Liver (tissue), 9 donors: ENCODE data around the gene PAX9. TPM values are rescaled to one million over a fixed set of nuclear protein-coding genes. Genes with fewer than 3 reads are reported as not detected.

Source experiments
- DNase-seq: peaks from one replicate; pipeline ENCODE4 v3.0.0-alpha.2; 2017; ENCODE audit warnings: low spot score
- H3K27ac ChIP-seq, 2 donors: one replicate each; pipeline ENCODE4 v1.7.0; 2013; ENCODE audit warnings: inconsistent platforms in 2 of 2, low read length in 2 of 2, control low read depth in 1 of 2, low read depth in 1 of 2, mild to moderate bottlenecking in 1 of 2
- H3K27me3 ChIP-seq, 4 donors: one replicate each; pipeline versions ENCODE4 v1.6.1 to v1.7.0; 2013; ENCODE audit warnings: low read length in 3 of 4, inconsistent platforms in 1 of 4, mild to moderate bottlenecking in 1 of 4, moderate library complexity in 1 of 4; ENCODE audit not compliant: control insufficient read depth in 4 of 4, insufficient read depth in 4 of 4
- H3K36me3 ChIP-seq, 4 donors: one replicate each; pipeline versions ENCODE4 v1.6.1 to v1.7.0; 2013; ENCODE audit warnings: low read length in 3 of 4, mild to moderate bottlenecking in 3 of 4, low read depth in 1 of 4, moderate library complexity in 1 of 4; ENCODE audit not compliant: control insufficient read depth in 4 of 4, insufficient read depth in 3 of 4
- H3K4me1 ChIP-seq, 4 donors: one replicate each; pipeline versions ENCODE4 v1.6.1 to v1.7.0; 2013; ENCODE audit warnings: low read length in 3 of 4, mild to moderate bottlenecking in 3 of 4, moderate library complexity in 1 of 4; ENCODE audit not compliant: control insufficient read depth in 4 of 4, insufficient read depth in 4 of 4
- H3K4me3 ChIP-seq, 3 donors: one replicate each; pipeline versions ENCODE4 v1.6.1 to v1.7.0; 2013; ENCODE audit warnings: low read length in 3 of 3, control low read depth in 1 of 3, low read depth in 1 of 3, mild to moderate bottlenecking in 1 of 3
- H3K9ac ChIP-seq, 2 donors: one replicate each; pipeline ENCODE4 v1.7.0; 2013; ENCODE audit warnings: low read length in 2 of 2, mild to moderate bottlenecking in 2 of 2, moderate library complexity in 2 of 2, control low read depth in 1 of 2, low read depth in 1 of 2
- H3K9me3 ChIP-seq, 4 donors: one replicate each; pipeline versions ENCODE4 v1.6.1 to v1.7.0; 2013; ENCODE audit warnings: low read length in 3 of 4; ENCODE audit not compliant: control insufficient read depth in 4 of 4
- ATF3 ChIP-seq: IDR thresholded peaks from 2 replicates; pipeline ENCODE4 v1.6.1; 2016; ENCODE audit warnings: antibody characterized with exemption
- CTCF ChIP-seq: fragments of 150-350 bp; IDR thresholded peaks from 2 replicates; pipeline ENCODE4 v1.5.1; 2017; ENCODE audit warnings: improper control_type of control experiment, low read depth, low read length; ENCODE audit not compliant: missing input control
- FOXA1 ChIP-seq: IDR thresholded peaks from 2 replicates; pipeline ENCODE4 v1.6.1; 2016; ENCODE audit warnings: antibody characterized with exemption
- FOXA2 ChIP-seq: IDR thresholded peaks from 2 replicates; pipeline ENCODE4 v1.6.1; 2016; ENCODE audit warnings: antibody characterized with exemption
- GABPA ChIP-seq, 2 donors: IDR thresholded peaks in 1 of 2; conservative IDR thresholded peaks in 1 of 2; 2 replicates each; pipeline ENCODE4 v1.6.1; 2016; ENCODE audit warnings: antibody characterized with exemption in 2 of 2, mild to moderate bottlenecking in 1 of 2, moderate library complexity in 1 of 2
- HNF4A ChIP-seq, 2 donors: conservative IDR thresholded peaks; 2 replicates each; pipeline ENCODE4 v1.6.1; 2016; ENCODE audit warnings: antibody characterized with exemption in 2 of 2, mild to moderate bottlenecking in 2 of 2
- HNF4G ChIP-seq: IDR thresholded peaks from 2 replicates; pipeline ENCODE4 v1.6.1; 2016; ENCODE audit warnings: antibody characterized with exemption
- JUND ChIP-seq, 2 donors: IDR thresholded peaks; 2 replicates each; pipeline ENCODE4 v1.6.1; 2016; ENCODE audit warnings: antibody characterized with exemption in 2 of 2
- MAX ChIP-seq: IDR thresholded peaks from 2 replicates; pipeline ENCODE4 v1.6.1; 2016; ENCODE audit warnings: antibody characterized with exemption
- NR2F2 ChIP-seq: IDR thresholded peaks from 2 replicates; pipeline ENCODE4 v1.6.1; 2016; ENCODE audit warnings: antibody characterized with exemption
- RAD21 ChIP-seq, 2 donors: IDR thresholded peaks; 2 replicates each; pipeline ENCODE4 v1.6.1; 2016; ENCODE audit warnings: antibody characterized with exemption in 2 of 2, mild to moderate bottlenecking in 2 of 2
- REST ChIP-seq: IDR thresholded peaks from 2 replicates; pipeline ENCODE4 v1.6.1; 2016; ENCODE audit warnings: antibody characterized with exemption, mild to moderate bottlenecking
- RXRA ChIP-seq, 2 donors: IDR thresholded peaks; 2 replicates each; pipeline ENCODE4 v1.6.1; 2017 to 2018; ENCODE audit warnings: antibody characterized with exemption in 2 of 2, mild to moderate bottlenecking in 1 of 2
- TAF1 ChIP-seq: conservative IDR thresholded peaks from 2 replicates; pipeline ENCODE4 v1.6.1; 2016; ENCODE audit warnings: antibody characterized with exemption, mild to moderate bottlenecking
- YY1 ChIP-seq: IDR thresholded peaks from 2 replicates; pipeline ENCODE4 v1.6.1; 2016; ENCODE audit warnings: antibody characterized with exemption, mild to moderate bottlenecking
- ZBTB33 ChIP-seq: IDR thresholded peaks from 2 replicates; pipeline ENCODE4 v1.6.1; 2016; ENCODE audit warnings: antibody characterized with exemption
- WGBS: extraction: QIAGEN DNeasy Blood & Tissue Kit; methylation state at CpG from one replicate; pipeline ENCODE4 v1.1.7; 2013; 5-methylcytosine and 5-hydroxymethylcytosine counted together
- polyA plus RNA-seq, 2 donors: library from polyadenylated mRNA; stranded (reverse) in 1 of 2; unstranded in 1 of 2; fragments of 200-250 nt in 1 of 2; fragments of >200 nt in 1 of 2; fragmentation: Nextera tagmentation in 1 of 2; extraction: Ambion mirVana in 1 of 2; gene quantifications; one replicate each; pipeline versions ENCODE4 v1.2.1 to v1.2.3, GENCODE V29; 2013 to 2015
- total RNA-seq, 2 donors: library from RNA; depleted of rRNA; stranded (reverse); fragments of >200 nt; gene quantifications; one replicate each; pipeline ENCODE4 v1.2.3, GENCODE V29; 2014
- donor health status: healthy.
- donor health status: healthy.
- donor health status: healthy.
- donor health status: healthy.
- donor health status: healthy.

PAX9 gene
- total and polyA plus RNA-seq, 4 donors = 0.03 TPM; not detected in 3

GRCh38 chr14:36717363-36717762 lies 55.7 kb downstream of the PAX9 start:
- WGBS = 41% methylated on average over 5 of the region's 5 CpGs
- DNase-seq = no peak
- H3K27ac ChIP-seq = no peak overlapping the region

More at GRCh38 chr14:36717363-36717762, 55.7 kb downstream of the PAX9 start:
- Histone ChIP-seq H3K9ac (no peak overlapping the region), H3K36me3 (no peaks in the 10 kb centered on the region), H3K4me3 (no peak overlapping the region), H3K9me3 (peaks cover 0 to 3% (median 0%) of the 10 kb centered on the region in 4 donors), H3K27me3 (no peaks in the 10 kb centered on the region), H3K4me1 (no peaks in the 10 kb centered on the region)
- TF ChIP-seq MAX (no peak), RXRA (IDR thresholded peaks at IDR 0.05) (no peak), GABPA (IDR thresholded peaks at IDR 0.05 in 1 of 2, conservative IDR thresholded peaks at IDR 0.05 in 1 of 2) (no peak), RAD21 (IDR thresholded peaks at IDR 0.05) (no peak), TAF1 (no peak), ZBTB33 (no peak), NR2F2 (no peak), FOXA2 (no peak), HNF4G (no peak), FOXA1 (no peak), HNF4A (conservative IDR thresholded peaks at IDR 0.05) (no peak), YY1 (no peak), ATF3 (no peak), REST (no peak), JUND (IDR thresholded peaks at IDR 0.05) (no peak), CTCF (no peak)
